ENCODE results near the gene HES5.
"Not testable (repeated sequence)": the region's sequence is repeated elsewhere in the genome, so short reads cannot be mapped to it uniquely, and the experiment has no call there.

HES5 gene

DNA sequence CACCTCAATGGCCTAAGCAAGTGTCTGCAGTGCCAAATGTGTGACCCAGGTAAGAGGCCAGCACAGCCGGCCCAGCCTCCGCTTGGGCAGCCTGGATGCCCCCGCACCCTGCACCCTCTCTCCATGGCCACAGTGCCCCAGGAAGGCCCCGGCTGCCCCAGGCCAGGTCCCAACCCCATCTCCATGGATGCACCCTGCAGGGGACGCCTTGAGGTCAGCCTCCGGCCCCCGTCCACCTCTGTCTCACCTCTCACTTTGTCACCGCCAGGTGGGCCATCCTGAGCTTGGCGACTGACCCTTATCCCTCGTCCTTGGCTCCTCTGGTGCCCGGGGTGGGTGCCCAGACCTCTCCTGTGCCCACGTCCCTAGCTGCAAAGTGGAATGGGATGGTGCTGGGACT is 28.4 kb upstream of the HES5 start:
- Histone ChIP-seq H3K9ac (ENCODE audit: low read depth, low read length) (no peak overlapping the region), H3K4me3 (ENCODE audit: low read depth, low read length) (no peak overlapping the region), H3K9me3 (ENCODE audit: control insufficient read depth, insufficient read depth, low read length) (no peaks in the 10 kb centered on the region), H3K4me1 (ENCODE audit: control insufficient read depth, insufficient read depth, low read length) (no peaks in the 10 kb centered on the region), H3K27me3 (ENCODE audit: control insufficient read depth, insufficient read depth, low read length) (no peaks in the 10 kb centered on the region), H3K36me3 (ENCODE audit: control insufficient read depth, insufficient read depth, low read length) (no peaks in the 10 kb centered on the region)

DNA sequence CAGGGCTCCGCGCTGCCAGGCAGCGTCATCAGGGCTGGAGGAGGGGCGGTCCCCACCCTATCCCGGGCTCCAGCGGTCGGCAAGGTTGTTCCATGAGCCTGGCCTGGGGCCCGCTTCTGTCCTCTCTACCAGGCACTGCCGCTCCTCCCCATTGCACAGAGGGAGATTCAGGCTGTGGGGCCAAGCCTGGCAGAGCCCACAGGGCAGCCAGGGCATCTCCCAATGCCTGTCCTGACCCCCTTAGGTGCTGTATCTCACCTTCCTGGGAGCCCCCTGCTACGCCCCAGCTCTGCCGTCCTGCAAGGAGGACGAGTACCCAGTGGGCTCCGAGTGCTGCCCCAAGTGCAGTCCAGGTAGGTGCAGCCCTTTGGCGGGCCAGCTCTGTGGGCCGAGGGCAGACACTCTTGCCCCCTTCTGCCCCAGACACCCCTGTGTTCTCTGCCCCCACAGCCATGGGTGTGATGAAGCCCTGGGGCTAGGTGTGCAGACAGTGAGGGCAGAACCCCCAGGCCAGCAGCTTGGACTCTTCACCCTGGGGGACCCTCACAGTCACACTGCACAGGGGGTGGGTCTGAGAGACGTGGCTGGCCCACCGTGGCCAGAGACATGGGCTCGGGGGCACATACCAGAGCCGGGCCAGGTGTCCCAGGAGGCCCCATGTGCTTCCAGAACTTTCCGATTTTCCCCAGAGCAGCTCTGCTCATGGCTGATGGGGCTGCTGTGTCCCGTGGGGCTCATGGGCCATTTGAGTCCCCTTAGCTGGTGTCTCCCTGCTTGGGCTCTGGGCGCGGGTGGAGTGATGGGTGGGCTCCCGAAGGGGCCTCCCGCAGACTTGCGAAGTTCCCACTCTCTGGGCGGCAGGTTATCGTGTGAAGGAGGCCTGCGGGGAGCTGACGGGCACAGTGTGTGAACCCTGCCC is 27.7 kb upstream of the HES5 start:
- Histone ChIP-seq H3K9ac (ENCODE audit: low read depth, low read length) (no peak overlapping the region), H3K4me1 (ENCODE audit: control insufficient read depth, insufficient read depth, low read length) (no peaks in the 10 kb centered on the region), H3K27me3 (ENCODE audit: control insufficient read depth, insufficient read depth, low read length) (no peaks in the 10 kb centered on the region), H3K36me3 (ENCODE audit: control insufficient read depth, insufficient read depth, low read length) (no peaks in the 10 kb centered on the region), H3K9me3 (ENCODE audit: control insufficient read depth, insufficient read depth, low read length) (no peaks in the 10 kb centered on the region), H3K4me3 (ENCODE audit: low read depth, low read length) (no peak overlapping the region)

DNA sequence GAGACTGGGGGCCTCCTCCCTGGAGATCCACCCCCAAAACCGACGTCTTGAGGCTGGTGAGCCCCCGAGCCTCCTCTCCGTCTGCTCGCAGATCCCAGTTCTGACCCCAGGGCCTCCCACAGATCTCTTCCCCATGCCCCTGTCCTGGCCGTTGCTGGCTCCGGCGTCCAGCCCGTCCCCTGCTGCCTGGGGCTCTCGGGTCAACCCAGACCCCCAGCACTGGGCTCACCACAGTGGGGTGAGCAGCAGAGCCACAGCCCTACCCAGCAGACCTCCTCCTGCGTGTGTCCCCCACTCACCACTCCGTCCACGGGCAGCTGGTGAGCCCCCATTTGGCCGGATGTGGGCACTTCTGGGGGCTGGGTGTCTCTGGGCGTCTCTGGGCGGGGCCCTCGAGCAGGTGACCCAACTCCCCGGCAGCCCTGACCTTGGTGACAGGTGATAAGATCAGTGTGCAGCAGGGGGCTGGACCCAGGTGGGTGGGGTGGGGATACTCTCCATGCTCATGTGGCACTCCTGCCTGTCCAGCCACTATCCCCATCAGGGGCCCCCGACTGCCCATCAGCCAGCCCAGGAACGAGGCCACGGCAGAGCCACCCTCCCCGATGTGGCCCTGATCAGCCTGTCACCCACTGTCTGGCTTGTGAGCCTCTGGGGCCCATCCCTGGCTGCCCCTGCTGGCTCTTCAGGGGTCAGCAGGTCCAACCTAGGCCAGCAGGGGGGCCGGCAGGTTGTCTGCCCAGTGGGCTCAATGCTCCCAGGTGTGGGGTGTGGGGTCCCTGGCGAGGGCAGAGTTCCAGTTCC is 26.8 kb upstream of the HES5 start:
- Histone ChIP-seq H3K9me3 (ENCODE audit: control insufficient read depth, insufficient read depth, low read length) (no peaks in the 10 kb centered on the region), H3K4me3 (ENCODE audit: low read depth, low read length) (no peak overlapping the region), H3K9ac (ENCODE audit: low read depth, low read length) (no peak overlapping the region), H3K36me3 (ENCODE audit: control insufficient read depth, insufficient read depth, low read length) (no peaks in the 10 kb centered on the region), H3K27me3 (ENCODE audit: control insufficient read depth, insufficient read depth, low read length) (no peaks in the 10 kb centered on the region), H3K4me1 (ENCODE audit: control insufficient read depth, insufficient read depth, low read length) (no peaks in the 10 kb centered on the region)

DNA sequence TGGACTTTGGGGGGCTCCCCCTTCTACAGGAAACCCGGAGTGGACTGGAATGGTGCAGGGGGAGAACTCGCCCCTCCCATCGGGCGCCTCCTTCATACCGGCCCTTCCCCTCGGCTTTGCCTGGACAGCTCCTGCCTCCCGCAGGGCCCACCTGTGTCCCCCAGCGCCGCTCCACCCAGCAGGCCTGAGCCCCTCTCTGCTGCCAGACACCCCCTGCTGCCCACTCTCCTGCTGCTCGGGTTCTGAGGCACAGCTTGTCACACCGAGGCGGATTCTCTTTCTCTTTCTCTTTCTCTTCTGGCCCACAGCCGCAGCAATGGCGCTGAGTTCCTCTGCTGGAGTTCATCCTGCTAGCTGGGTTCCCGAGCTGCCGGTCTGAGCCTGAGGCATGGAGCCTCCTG is 26.2 kb upstream of the HES5 start, which contains the start of gene TNFRSF14:
TNFRSF14 (plus strand) TSS at position 95 of the 401 bp plus-strand sequence; CDS start at position 389, 294 bp downstream.
- no peaks in the 10 kb centered on the region for H3K4me1 ChIP-seq (ENCODE audit: control insufficient read depth, insufficient read depth, low read length)
- no peaks in the 10 kb centered on the region for H3K36me3 ChIP-seq (ENCODE audit: control insufficient read depth, insufficient read depth, low read length)
- no peaks in the 10 kb centered on the region for H3K9me3 ChIP-seq (ENCODE audit: control insufficient read depth, insufficient read depth, low read length)
- H3K27me3 ChIP-seq (ENCODE audit: control insufficient read depth, insufficient read depth, low read length) = no peaks in the 10 kb centered on the region
- H3K4me3 ChIP-seq (ENCODE audit: low read depth, low read length) = no peak within 1 kb of the TSS
- H3K9ac ChIP-seq (ENCODE audit: low read depth, low read length) = no peak within 1 kb of the TSS

DNA sequence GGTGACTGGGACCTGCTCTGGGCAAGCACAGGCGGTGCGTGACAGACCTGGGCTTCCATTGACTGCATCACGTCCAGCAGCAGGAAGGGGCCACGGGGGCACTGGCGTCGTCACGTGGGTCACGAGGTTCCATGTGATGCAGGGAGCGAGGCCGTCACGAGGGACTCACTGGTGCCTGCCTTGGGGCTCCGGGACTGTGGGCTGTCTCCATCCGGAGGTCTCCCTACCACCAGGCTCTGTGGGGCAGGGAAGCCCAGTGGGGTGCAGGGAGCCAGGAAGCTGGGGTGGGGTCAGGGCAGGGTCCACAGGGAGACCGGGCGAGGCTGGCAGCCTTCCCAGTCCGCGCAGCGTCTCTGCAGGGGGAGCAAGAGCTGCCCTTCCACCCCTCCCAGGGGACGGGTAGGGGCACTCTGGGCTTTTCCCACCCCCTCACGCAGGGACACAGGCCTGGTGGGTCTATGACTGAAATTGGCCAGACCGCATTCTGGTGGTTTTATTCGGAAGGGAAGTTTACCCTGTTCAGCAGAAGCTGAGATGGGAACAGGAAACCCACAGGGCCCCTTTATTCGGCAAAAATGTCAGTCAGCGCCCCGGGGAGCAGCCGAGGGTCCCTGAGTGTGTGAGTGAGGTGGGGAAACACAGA is 25.7 kb upstream of the HES5 start:
- Histone ChIP-seq H3K4me3 (ENCODE audit: low read depth, low read length) (no peak overlapping the region), H3K9me3 (ENCODE audit: control insufficient read depth, insufficient read depth, low read length) (no peaks in the 10 kb centered on the region), H3K4me1 (ENCODE audit: control insufficient read depth, insufficient read depth, low read length) (no peaks in the 10 kb centered on the region), H3K27me3 (ENCODE audit: control insufficient read depth, insufficient read depth, low read length) (no peaks in the 10 kb centered on the region), H3K9ac (ENCODE audit: low read depth, low read length) (no peak overlapping the region), H3K36me3 (ENCODE audit: control insufficient read depth, insufficient read depth, low read length) (no peaks in the 10 kb centered on the region)

DNA sequence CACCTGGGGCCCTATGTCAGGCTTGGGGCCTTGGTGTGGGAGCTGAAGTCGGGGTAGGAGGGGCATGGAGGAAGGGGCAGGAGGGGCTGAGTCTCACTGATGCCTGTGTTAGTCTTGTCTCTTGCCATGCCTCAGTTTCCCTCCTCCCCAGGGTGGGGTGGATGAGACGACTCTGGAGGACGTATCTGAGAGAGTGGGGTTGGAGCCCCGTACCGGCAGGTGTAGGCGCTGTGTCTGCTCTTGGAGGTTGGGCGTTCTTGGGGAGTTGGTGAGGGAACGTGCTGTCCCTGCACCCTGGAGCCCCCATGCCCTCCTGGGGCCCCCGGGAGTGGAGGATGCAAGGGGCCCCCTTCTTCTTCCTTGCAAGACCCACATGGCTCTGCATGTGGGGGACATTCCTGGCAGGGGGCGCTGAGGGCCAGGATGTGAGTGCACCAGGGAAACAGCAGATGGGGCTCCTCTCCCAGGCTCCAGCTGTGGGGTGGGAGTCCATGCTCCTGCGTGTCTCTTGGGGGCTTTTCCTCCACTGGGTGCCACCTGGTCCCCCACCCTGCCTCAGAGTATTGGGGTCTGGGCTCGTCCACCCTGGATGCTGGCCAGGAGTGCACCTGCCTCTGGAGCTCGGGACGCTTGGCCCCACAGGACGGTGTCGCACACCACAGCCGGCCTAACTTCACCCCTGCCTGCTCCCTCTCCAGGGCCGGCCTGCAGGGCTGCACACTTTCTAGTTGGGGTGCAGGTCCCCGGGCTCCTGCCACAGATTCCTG is 24.7 kb upstream of the HES5 start:
- no peaks in the 10 kb centered on the region for H3K27me3 ChIP-seq (ENCODE audit: control insufficient read depth, insufficient read depth, low read length)
- no peaks in the 10 kb centered on the region for H3K4me1 ChIP-seq (ENCODE audit: control insufficient read depth, insufficient read depth, low read length)
- no peak overlapping the region for H3K9ac ChIP-seq (ENCODE audit: low read depth, low read length)
- H3K36me3 ChIP-seq (ENCODE audit: control insufficient read depth, insufficient read depth, low read length) = no peaks in the 10 kb centered on the region
- H3K9me3 ChIP-seq (ENCODE audit: control insufficient read depth, insufficient read depth, low read length) = no peaks in the 10 kb centered on the region
- no peak overlapping the region for H3K4me3 ChIP-seq (ENCODE audit: low read depth, low read length)

DNA sequence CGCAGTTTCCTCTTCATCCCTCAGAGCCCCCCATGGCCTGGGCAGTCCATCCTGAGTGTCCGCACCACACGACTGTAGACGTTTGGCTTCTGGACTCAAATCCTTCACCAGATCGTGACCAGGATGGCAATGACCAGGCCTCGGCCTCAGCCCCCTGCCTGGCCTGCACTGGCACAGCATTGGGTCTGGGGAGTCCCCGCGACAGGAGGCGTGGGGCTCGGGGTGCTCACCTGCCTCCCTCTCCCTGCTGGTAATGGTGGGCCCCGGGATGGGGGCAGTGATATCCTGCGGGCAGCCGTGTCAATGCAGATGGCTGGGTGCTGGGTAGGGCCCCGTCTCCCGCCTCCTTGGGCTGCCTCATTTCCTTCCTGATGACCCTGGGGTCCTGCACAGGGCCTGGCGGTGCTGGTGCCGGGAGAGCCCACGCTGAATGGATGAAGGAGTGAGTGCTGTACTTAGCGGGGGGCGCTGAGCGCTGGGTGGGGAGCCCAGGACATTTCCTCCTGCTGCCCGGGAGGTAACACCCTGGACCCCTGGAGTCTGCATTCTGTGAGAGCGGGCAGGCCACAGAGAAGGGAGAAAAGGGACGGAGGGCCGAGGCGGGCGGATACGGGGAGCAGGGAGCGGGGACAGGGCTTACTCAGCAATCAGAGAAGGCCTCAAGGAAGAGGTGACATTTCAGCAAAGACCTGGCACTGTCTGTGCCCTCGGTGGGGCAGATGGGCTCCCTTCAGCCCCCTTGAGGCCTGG is 24.0 kb upstream of the HES5 start:
- H3K4me3 ChIP-seq (ENCODE audit: low read depth, low read length) = no peak overlapping the region
- H3K9me3 ChIP-seq (ENCODE audit: control insufficient read depth, insufficient read depth, low read length) = no peaks in the 10 kb centered on the region
- no peaks in the 10 kb centered on the region for H3K36me3 ChIP-seq (ENCODE audit: control insufficient read depth, insufficient read depth, low read length)
- no peaks in the 10 kb centered on the region for H3K27me3 ChIP-seq (ENCODE audit: control insufficient read depth, insufficient read depth, low read length)
- H3K9ac ChIP-seq (ENCODE audit: low read depth, low read length) = no peak overlapping the region
- H3K4me1 ChIP-seq (ENCODE audit: control insufficient read depth, insufficient read depth, low read length) = no peaks in the 10 kb centered on the region

DNA sequence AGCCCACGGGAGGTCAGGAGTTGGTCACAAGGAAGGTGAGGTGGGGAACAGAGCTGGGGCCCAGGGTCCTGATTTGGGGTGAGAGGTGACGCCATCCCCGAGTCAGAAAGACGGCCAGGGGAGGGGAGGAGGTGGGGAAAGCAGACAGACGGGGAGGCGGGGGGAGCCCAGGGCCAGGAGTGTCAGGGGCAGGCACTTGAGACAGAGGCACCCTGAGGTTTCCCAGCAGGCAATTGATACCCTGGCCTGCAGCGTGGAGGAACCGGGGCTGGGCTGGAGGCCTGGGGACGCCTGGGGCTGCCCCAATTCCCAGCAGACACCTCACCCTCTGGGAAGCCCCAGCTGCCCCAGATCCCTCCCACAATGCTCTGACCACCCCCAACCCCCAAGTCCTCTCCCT is 23.0 kb upstream of the HES5 start:
- H3K4me3 ChIP-seq (ENCODE audit: low read depth, low read length); H3K4me1 ChIP-seq (ENCODE audit: control insufficient read depth, insufficient read depth, low read length); H3K27me3 ChIP-seq (ENCODE audit: control insufficient read depth, insufficient read depth, low read length); H3K36me3 ChIP-seq (ENCODE audit: control insufficient read depth, insufficient read depth, low read length); H3K9me3 ChIP-seq (ENCODE audit: control insufficient read depth, insufficient read depth, low read length); H3K9ac ChIP-seq (ENCODE audit: low read depth, low read length): not testable (repeated sequence)

DNA sequence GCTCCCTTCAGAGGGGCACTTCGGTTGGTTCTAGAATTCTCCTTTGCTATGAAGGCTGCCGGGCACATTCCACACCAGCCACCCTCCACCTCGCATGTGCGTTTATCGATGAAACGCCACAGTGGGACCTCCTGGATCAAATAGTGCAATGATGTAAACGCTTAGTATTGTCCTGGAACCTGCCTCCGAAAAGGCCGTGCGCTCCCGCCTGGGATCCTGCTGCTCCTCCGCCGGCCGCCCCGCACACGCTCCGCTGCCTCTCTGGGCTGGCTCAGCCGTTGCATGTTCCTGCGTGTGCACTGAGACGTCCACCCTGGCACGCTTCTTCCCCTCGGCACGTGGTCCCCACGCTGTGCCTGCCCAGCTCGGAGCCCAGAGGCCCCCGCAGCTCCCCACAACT is 22.1 kb upstream of the HES5 start:
- Histone ChIP-seq H3K9ac (ENCODE audit: low read depth, low read length) (no peak overlapping the region), H3K27me3 (ENCODE audit: control insufficient read depth, insufficient read depth, low read length) (no peaks in the 10 kb centered on the region), H3K4me3 (ENCODE audit: low read depth, low read length) (no peak overlapping the region), H3K9me3 (ENCODE audit: control insufficient read depth, insufficient read depth, low read length) (no peaks in the 10 kb centered on the region), H3K4me1 (ENCODE audit: control insufficient read depth, insufficient read depth, low read length) (no peaks in the 10 kb centered on the region), H3K36me3 (ENCODE audit: control insufficient read depth, insufficient read depth, low read length) (no peaks in the 10 kb centered on the region)

DNA sequence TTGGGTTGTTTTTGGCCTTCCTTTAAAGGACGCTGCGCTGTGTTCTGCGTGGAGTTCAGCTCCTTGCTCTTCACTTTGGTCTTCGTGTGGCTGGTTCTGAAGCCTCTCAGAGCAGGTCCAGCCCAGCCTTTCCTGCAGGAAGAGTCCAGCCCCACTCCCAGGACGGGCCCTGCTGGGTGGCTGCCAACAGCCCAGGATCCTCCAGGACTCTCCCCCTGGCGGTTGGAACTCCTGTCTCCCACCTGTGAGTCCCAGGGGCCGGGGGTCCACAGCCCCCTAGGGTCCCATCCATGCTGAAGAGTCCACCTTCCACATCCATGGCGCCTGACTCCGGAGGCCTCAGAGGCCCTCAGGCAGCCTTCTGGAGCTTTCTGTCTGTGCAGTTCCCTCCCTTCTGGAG is 21.5 kb upstream of the HES5 start:
- H3K36me3 ChIP-seq (ENCODE audit: control insufficient read depth, insufficient read depth, low read length); H3K27me3 ChIP-seq (ENCODE audit: control insufficient read depth, insufficient read depth, low read length); H3K4me1 ChIP-seq (ENCODE audit: control insufficient read depth, insufficient read depth, low read length); H3K9ac ChIP-seq (ENCODE audit: low read depth, low read length); H3K4me3 ChIP-seq (ENCODE audit: low read depth, low read length); H3K9me3 ChIP-seq (ENCODE audit: control insufficient read depth, insufficient read depth, low read length): not testable (repeated sequence)
